GM19193 (cell line): ENCODE data around the gene FOXF2.

Experiments
- POLR2A ChIP-seq: IDR thresholded peaks from 4 replicates; pipeline ENCODE4 v1.6.1; 2011; ENCODE audit not compliant: insufficient read depth, insufficient read length; ENCODE audit errors: extremely low read depth

Gene FOXF2

GRCh38 chr6:1389369-1390132 is at the start of gene FOXF2:
Gene FOXF2, plus strand, starts transcription at chr6:1389576. Its CDS starts 372 bp downstream, at chr6:1389948.
- no peak for TF ChIP-seq POLR2A

DNA sequence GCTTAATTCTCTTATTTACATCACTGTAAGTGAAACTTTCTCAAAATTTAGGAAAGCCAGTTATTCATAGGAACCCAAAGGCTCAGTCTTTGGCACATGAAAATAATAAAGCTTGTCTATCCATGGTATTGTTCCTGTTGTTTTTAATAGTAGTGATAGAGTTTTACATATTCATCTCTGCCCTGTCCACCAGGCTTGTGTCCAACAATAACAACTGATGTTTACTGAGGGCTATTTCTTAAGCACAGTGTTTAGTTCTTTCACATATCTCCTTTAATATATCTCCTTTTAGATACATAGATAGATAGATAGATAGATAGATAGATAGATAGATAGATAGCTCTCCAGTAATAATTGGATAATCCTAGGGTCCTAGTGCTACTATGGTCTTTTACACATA is 43.3 kb upstream of the FOXF2 start:
- no peak for TF ChIP-seq POLR2A

GRCh38 chr6:1346558-1347091 is 42.8 kb upstream of the FOXF2 start:
- TF ChIP-seq POLR2A, result no peak

DNA sequence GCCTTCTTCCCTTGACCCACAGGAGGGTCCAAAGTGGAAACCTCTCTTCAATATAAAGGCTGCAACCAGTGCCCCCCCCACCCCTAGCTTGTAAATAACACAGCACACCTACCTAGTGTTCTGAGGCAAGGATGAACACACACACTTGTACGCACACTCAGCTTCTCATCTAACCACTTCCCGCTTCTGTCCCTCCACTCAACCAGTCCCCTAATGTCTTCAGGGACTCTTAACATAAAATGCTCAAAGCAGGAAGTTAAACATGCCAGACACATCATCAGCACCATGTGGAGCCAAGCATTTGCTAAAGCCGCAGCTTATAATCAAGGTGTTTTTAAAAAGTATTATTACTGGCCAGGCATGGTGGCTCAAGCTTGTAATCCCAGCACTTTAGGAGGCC is 42.2 kb upstream of the FOXF2 start:
- TF ChIP-seq POLR2A, result no peak

- no peak for TF ChIP-seq POLR2A
Measured at GRCh38 chr6:1348675-1349074, 40.7 kb upstream of the FOXF2 start.

DNA sequence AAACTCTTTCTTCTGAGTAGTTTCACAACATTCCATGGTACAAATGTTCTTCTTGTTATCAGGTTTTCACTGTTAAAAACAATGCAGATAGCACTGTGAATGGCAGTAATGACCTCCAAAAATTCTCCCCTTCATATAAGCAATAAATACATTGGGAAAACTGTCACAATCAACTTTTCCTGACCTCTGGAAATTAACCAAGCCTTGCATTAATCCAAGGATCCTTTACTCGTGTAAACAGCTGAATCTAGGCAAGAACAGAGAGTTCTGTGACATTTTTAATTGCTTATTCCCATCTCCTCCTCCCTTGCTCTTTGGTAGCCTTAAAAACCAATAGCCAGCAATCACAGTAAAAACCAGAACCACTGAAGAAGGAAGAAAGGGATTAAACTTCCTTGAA is 39.7 kb upstream of the FOXF2 start:
- no peak for TF ChIP-seq POLR2A

DNA sequence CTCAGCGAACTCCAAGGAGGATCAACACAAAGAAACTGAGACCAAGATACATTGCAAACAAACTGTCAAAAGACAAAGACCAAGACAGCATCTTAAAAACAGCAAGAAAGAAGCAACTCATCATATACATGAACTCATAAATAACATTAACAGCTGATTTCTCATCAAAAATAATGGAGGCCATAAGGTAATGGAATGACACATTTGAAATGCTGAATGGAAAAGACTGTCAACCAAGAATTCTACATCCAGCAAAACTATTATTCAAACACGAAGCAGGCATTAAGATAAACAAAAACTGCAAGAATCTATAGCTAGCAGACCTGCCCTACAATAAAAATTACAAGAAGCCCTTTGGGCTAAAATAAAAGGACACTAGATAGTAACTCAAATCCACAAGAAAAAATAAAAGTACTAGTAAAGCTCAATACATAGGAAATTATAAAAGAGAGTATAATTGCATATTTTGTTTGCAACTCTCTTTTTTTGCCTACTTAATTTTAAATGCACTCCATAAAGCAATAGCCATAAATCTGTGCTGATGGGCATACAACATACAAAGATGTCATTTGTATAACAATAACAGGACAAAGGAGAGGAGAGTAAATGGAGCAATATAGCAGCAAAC is 37.9 kb upstream of the FOXF2 start:
- no peak for TF ChIP-seq POLR2A

GRCh38 chr6:1362643-1363042 is 26.7 kb upstream of the FOXF2 start:
- no peak for TF ChIP-seq POLR2A

DNA sequence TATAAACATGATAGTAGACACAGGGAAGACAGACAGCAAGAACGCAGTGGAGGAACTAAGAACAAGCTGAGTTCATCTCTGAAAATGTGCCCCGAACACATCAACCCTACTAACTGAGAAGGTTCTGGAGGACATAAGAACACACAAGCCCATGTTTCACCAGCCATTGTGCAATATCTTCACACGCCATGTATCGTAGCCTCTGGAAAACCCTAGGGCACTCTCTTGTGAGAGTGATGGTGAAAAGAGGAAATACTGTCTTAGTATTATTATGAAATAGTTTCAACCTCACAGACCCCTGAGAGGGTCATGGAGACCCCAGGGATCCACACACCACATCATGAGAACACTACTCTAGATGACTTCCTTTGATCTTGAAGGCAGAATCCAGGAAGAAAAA is 26.1 kb upstream of the FOXF2 start:
- TF ChIP-seq POLR2A, result no peak

- TF ChIP-seq POLR2A, result no peak
Measured at GRCh38 chr6:1363729-1364572, 25.4 kb upstream of the FOXF2 start.

DNA sequence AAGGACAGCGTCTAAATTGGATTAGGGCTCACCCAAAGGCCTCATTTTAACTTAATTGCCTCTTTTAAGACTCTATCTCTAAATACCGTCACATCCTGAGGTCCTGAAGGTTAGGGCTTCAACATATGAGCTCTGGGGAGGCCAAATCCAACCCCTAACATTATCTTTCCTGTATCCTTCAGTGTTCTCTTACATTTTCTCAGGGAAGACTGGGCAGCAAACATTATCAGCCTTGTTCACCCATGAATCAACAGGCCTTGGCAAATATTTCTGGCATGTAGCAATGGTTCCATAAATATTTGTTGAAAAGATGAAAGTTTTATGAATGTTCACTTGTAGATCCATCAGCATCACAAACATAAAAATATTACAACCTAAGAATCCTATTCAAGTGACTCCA is 24.6 kb upstream of the FOXF2 start:
- TF ChIP-seq POLR2A, result no peak

GRCh38 chr6:1365686-1366085 is 23.7 kb upstream of the FOXF2 start:
- no peak for TF ChIP-seq POLR2A

- no peak for TF ChIP-seq POLR2A
Measured at GRCh38 chr6:1367771-1368170, 21.6 kb upstream of the FOXF2 start.

DNA sequence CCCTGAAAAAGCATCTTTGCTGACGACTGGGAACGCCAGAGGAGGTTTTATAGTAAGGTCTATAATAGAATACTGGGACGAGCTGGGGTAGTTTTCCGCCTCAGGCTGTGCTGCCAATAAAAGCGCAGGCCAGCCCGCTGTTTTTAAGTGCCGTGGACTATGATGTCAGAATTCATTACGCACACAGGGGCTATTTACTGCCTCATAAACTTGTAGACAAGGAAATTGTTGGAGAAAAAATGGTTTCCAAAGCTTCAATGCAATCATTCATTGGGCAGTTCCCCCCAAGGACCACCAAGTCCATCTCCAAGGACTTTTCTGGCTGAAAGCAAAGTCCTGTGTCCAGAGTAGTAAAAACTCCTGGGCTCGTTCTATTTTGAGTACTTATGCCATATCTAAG is 20.4 kb upstream of the FOXF2 start:
- no peak for TF ChIP-seq POLR2A

- no peak for TF ChIP-seq POLR2A
Measured at GRCh38 chr6:1371933-1372332, 17.4 kb upstream of the FOXF2 start.
